Upper lobe of left lung (tissue), 4 donors: ENCODE results near the gene UNC5A.

Source experiments
- CTCF ChIP-seq, 6 experiments: fragments of 450-650 bp in 4 of 6; fragments of 200-600 bp in 2 of 6; sonication (generic) in 2 of 6; IDR thresholded peaks; one replicate each; pipeline ENCODE4 v1.5.1; 2016 to 2019; ENCODE audit warnings: antibody characterized with exemption in 6 of 6
- POLR2A ChIP-seq, 4 donors: fragments of 450-650 bp; IDR thresholded peaks; one replicate each; pipeline ENCODE4 v1.5.1; 2016 to 2017; ENCODE audit warnings: antibody characterized with exemption in 4 of 4, mild to moderate bottlenecking in 2 of 4

GRCh38 chr5:176770431-176770830 lies 39.9 kb upstream of the UNC5A start:
- TF ChIP-seq POLR2A (IDR thresholded peaks at IDR 0.05) (no peak), CTCF (IDR thresholded peaks at IDR 0.05) (no peak)
